OCI-LY3 (cell line): Measurements from ENCODE around the gene PICK1.

ENCODE experiments used
- H2AFZ ChIP-seq: fragments of 200-600, 300-600 bp; shearing (Covaris generic); 2 replicates; pipeline ENCODE4 v1.6.0; 2014; ENCODE audit warnings: antibody characterized with exemption, low read depth, low read length
- H3K27ac ChIP-seq: fragments of 200-600, 300-600 bp; sonication (generic); 2 replicates; pipeline ENCODE4 v1.5.1; 2014; ENCODE audit warnings: mild to moderate bottlenecking, low read length, moderate library complexity, mixed read lengths
- H3K27me3 ChIP-seq: fragments of 200-600, 300-600 bp; sonication (generic); 2 replicates; pipeline ENCODE4 v1.6.1; 2014; ENCODE audit warnings: low read depth, low read length, mixed read lengths
- H3K36me3 ChIP-seq: fragments of 200-600, 300-600 bp; sonication (generic); replicated peaks from 2 replicates; pipeline ENCODE3; 2014; ENCODE audit warnings: low read depth, low read length, mixed read lengths
- H3K4me1 ChIP-seq: fragments of 300-600, 200-600 bp; sonication (generic); 2 replicates; pipeline ENCODE4 v1.6.1; 2014; ENCODE audit warnings: low read length, mixed read lengths
- H3K4me2 ChIP-seq: fragments of 200-600, 300-600 bp; sonication (generic); 2 replicates; pipeline ENCODE4 v1.6.1; 2014; ENCODE audit warnings: low read length, mixed read lengths
- H3K4me3 ChIP-seq: fragments of 300-600, 200-600 bp; sonication (generic); 2 replicates; pipeline ENCODE4 v1.5.1; 2014; ENCODE audit warnings: antibody characterized with exemption, mild to moderate bottlenecking, low read length, moderate library complexity
- H3K79me2 ChIP-seq: fragments of 300-600, 200-600 bp; shearing (Covaris generic); 2 replicates; pipeline ENCODE4 v1.6.1; 2014; ENCODE audit warnings: mild to moderate bottlenecking, low read length, mixed read lengths
- H3K9ac ChIP-seq: fragments of 300-600, 200-600 bp; shearing (Covaris generic); 2 replicates; pipeline ENCODE4 v1.6.0; 2014; ENCODE audit warnings: mild to moderate bottlenecking, low read length, moderate library complexity
- H3K9me3 ChIP-seq: fragments of 200-600, 300-600 bp; shearing (Covaris generic); 2 replicates; pipeline ENCODE4 v1.6.1; 2014; ENCODE audit warnings: low read length, mixed read lengths; ENCODE audit not compliant: insufficient read depth
- H4K20me1 ChIP-seq: fragments of 200-600, 300-600 bp; sonication (generic); 2 replicates; pipeline ENCODE4 v1.6.1; 2016; ENCODE audit warnings: low read length, mixed read lengths; ENCODE audit not compliant: insufficient read depth
- CTCF ChIP-seq: fragments of 200-600, 300-600 bp; sonication (generic); IDR thresholded peaks from 2 replicates; pipeline ENCODE4 v1.5.1; 2014; ENCODE audit warnings: antibody characterized with exemption, low read length, low read depth
- EZH2phosphoT487 ChIP-seq: fragments of 200-600 bp; shearing (Covaris generic); IDR thresholded peaks from 2 replicates; pipeline ENCODE4 v1.6.1; 2018; ENCODE audit warnings: antibody characterized with exemption, mixed run types, low read depth

The PICK1 gene

GRCh38 chr22:38016182-38017151 lies 40.7 kb upstream of the PICK1 start:
- no peaks in the 10 kb centered on the region for H4K20me1 ChIP-seq
- peaks cover 13% of the 10 kb centered on the region; the same call in 1 of the 2 replicates for H3K27me3 ChIP-seq
- TF ChIP-seq EZH2phosphoT487 (no peak), CTCF (no peak)
- H3K36me3 ChIP-seq: no peaks in the 10 kb centered on the region
- no peak overlapping the region for H3K9ac ChIP-seq
- no peak overlapping the region for H2AFZ ChIP-seq
- H3K4me2 ChIP-seq: no peak overlapping the region
- no peaks in the 10 kb centered on the region for H3K4me1 ChIP-seq
- H3K4me3 ChIP-seq: no peak overlapping the region
- no peaks in the 10 kb centered on the region for H3K79me2 ChIP-seq
- H3K9me3 ChIP-seq: no peaks in the 10 kb centered on the region
- no peak overlapping the region for H3K27ac ChIP-seq

GRCh38 chr22:38017272-38017920 lies 39.8 kb upstream of the PICK1 start:
- Histone ChIP-seq H3K9ac (no peak overlapping the region), H3K4me2 (no peak overlapping the region), H2AFZ (no peak overlapping the region), H3K79me2 (no peaks in the 10 kb centered on the region), H3K27ac (no peak overlapping the region), H4K20me1 (no peaks in the 10 kb centered on the region), H3K36me3 (no peaks in the 10 kb centered on the region), H3K9me3 (no peaks in the 10 kb centered on the region), H3K4me3 (no peak overlapping the region), H3K27me3 (peaks cover 9% of the 10 kb centered on the region; the same call in 1 of the 2 replicates), H3K4me1 (no peaks in the 10 kb centered on the region)
- TF ChIP-seq EZH2phosphoT487: no peak
- TF ChIP-seq CTCF: no peak

- no peaks in the 10 kb centered on the region for H3K4me1 ChIP-seq
- H3K27ac ChIP-seq: no peak overlapping the region
- no peaks in the 10 kb centered on the region for H3K79me2 ChIP-seq
- no peaks in the 10 kb centered on the region for H3K36me3 ChIP-seq
- H3K4me3 ChIP-seq: no peak overlapping the region
- no peak overlapping the region for H3K4me2 ChIP-seq
- no peaks in the 10 kb centered on the region for H4K20me1 ChIP-seq
- no peak overlapping the region for H3K9ac ChIP-seq
- H3K9me3 ChIP-seq: no peaks in the 10 kb centered on the region
- H3K27me3 ChIP-seq: peaks cover 5% of the 10 kb centered on the region; the same call in 1 of the 2 replicates
- TF ChIP-seq EZH2phosphoT487 (no peak), CTCF (no peak)
- H2AFZ ChIP-seq: no peak overlapping the region
Observed at GRCh38 chr22:38017939-38018885, 39.0 kb upstream of the PICK1 start.
